Keratinocyte (primary cell): ENCODE measurements around the gene MPZL2. TPM values are rescaled to one million over a fixed set of nuclear protein-coding genes. Genes with fewer than 3 reads are reported as not detected.

Experiments
- DNase-seq: peaks from one replicate; pipeline ENCODE4 v3.0.0-alpha.2; 2011; ENCODE audit warnings: low read depth, missing footprints, low spot score
- FAIRE-seq: peaks from 2 replicates; lab custom pipeline; 2011; peaks lifted over from hg19 to GRCh38; lab: Jason Lieb, UNC
- H2AFZ ChIP-seq: 2 replicates; pipeline ENCODE4 v1.6.0; 2012; ENCODE audit warnings: low read length, control low read depth, inconsistent platforms; ENCODE audit not compliant: control insufficient read depth
- H3K27ac ChIP-seq: 2 replicates; pipeline ENCODE4 v1.5.1; 2011; ENCODE audit warnings: low read length; ENCODE audit not compliant: control insufficient read depth, insufficient read depth
- H3K27me3 ChIP-seq: 3 replicates; pipeline ENCODE4 v1.6.0; 2011; ENCODE audit warnings: low read length; ENCODE audit not compliant: control insufficient read depth, insufficient read depth; ENCODE audit errors: extremely low read depth
- H3K36me3 ChIP-seq, 2 experiments: 2 replicates in 1 of 2; 3 replicates in 1 of 2; pipeline ENCODE4 v1.5.1; 2011; ENCODE audit warnings: low read length in 2 of 2, mild to moderate bottlenecking in 1 of 2; ENCODE audit not compliant: control insufficient read depth in 2 of 2, insufficient read depth in 2 of 2; ENCODE audit errors: extremely low read depth in 1 of 2
- H3K4me1 ChIP-seq: 3 replicates; pipeline ENCODE4 v1.5.1; 2011; ENCODE audit warnings: low read length; ENCODE audit not compliant: control insufficient read depth, insufficient read depth; ENCODE audit errors: extremely low read depth
- H3K4me2 ChIP-seq: 3 replicates; pipeline ENCODE4 v1.6.0; 2011; ENCODE audit warnings: low read depth, low read length; ENCODE audit not compliant: control insufficient read depth, insufficient read depth; ENCODE audit errors: extremely low read depth
- H3K4me3 ChIP-seq, 3 experiments: fragments of 200-600 bp in 1 of 3; sonication (generic) in 1 of 3; 2 replicates in 2 of 3; 3 replicates in 1 of 3; pipeline ENCODE4 v1.5.1; 2011 to 2016; ENCODE audit warnings: low read length in 3 of 3, mild to moderate bottlenecking in 3 of 3, control low read depth in 2 of 3, inconsistent platforms in 1 of 3, low read depth in 1 of 3, mixed read lengths in 1 of 3, mixed run types in 1 of 3, moderate library complexity in 1 of 3; ENCODE audit not compliant: control insufficient read depth in 2 of 3, insufficient read depth in 2 of 3; ENCODE audit errors: extremely low read depth in 1 of 3
- H3K79me2 ChIP-seq: 2 replicates; pipeline ENCODE4 v1.6.0; 2012; ENCODE audit warnings: low read length; ENCODE audit not compliant: control insufficient read depth, insufficient read depth
- H3K9ac ChIP-seq: 3 replicates; pipeline ENCODE4 v1.6.0; 2011; ENCODE audit warnings: low read length; ENCODE audit not compliant: control insufficient read depth, insufficient read depth; ENCODE audit errors: extremely low read depth
- H3K9me1 ChIP-seq: 3 replicates; pipeline ENCODE4 v1.6.0; 2011; ENCODE audit warnings: low read length; ENCODE audit not compliant: control insufficient read depth, insufficient read depth; ENCODE audit errors: extremely low read depth
- H3K9me3 ChIP-seq: 2 replicates; pipeline ENCODE4 v1.5.1; 2012; ENCODE audit warnings: low read depth, low read length; ENCODE audit not compliant: control insufficient read depth
- H4K20me1 ChIP-seq: 3 replicates; pipeline ENCODE4 v1.6.0; 2011; ENCODE audit warnings: low read length; ENCODE audit not compliant: control insufficient read depth, insufficient read depth; ENCODE audit errors: extremely low read depth
- EZH2 ChIP-seq: IDR thresholded peaks from one replicate; pipeline ENCODE4 v1.6.1; 2012; ENCODE audit warnings: inconsistent platforms, mild to moderate bottlenecking, low read length, moderate library complexity
- dilution Hi-C: fragments of 300-500 bp; cut with MboI; formaldehyde crosslinking; loops from one replicate; pipeline ENCODE4 v1.7.0; 2020; ENCODE audit warnings: low sequenced_read_pairs; ENCODE audit not compliant: extremely low pct_ligation_motif_present
- polyA plus RNA-seq, 5 experiments: library from polyadenylated mRNA; depleted of rRNA in 3 of 5; stranded (reverse) in 3 of 5; stranded (forward) in 1 of 5; unstranded in 1 of 5; fragments of >200 nt; gene quantifications; 1 replicate in 1 of 5; 2 replicates in 3 of 5; 3 replicates in 1 of 5; pipeline versions ENCODE4 v1.2.1 to v1.2.3, GENCODE V29; 2011 to 2012; ENCODE audit warnings: missing spikeins in 2 of 5, low read depth in 1 of 5, low replicate concordance in 1 of 5
- TF ChIP-seq, protein P1 (sequence below), 3 experiments: IDR thresholded peaks in 1 of 3; conservative IDR thresholded peaks in 1 of 3; optimal IDR thresholded peaks in 1 of 3; 2 replicates in 2 of 3; 3 replicates in 1 of 3; pipeline versions ENCODE3 to v1.5.1; 2011; ENCODE audit warnings: low read length in 3 of 3, mild to moderate bottlenecking in 3 of 3, moderate library complexity in 2 of 3, control low read depth in 1 of 3, inconsistent platforms in 1 of 3; ENCODE audit not compliant: insufficient read depth in 2 of 3; ENCODE audit errors: extremely low read depth in 1 of 3

Gene MPZL2
- polyA plus RNA-seq, 1 donor (not counting 4 experiments of a cell fraction or from before 2014, with no cell fraction given), result 225 TPM

DNA sequence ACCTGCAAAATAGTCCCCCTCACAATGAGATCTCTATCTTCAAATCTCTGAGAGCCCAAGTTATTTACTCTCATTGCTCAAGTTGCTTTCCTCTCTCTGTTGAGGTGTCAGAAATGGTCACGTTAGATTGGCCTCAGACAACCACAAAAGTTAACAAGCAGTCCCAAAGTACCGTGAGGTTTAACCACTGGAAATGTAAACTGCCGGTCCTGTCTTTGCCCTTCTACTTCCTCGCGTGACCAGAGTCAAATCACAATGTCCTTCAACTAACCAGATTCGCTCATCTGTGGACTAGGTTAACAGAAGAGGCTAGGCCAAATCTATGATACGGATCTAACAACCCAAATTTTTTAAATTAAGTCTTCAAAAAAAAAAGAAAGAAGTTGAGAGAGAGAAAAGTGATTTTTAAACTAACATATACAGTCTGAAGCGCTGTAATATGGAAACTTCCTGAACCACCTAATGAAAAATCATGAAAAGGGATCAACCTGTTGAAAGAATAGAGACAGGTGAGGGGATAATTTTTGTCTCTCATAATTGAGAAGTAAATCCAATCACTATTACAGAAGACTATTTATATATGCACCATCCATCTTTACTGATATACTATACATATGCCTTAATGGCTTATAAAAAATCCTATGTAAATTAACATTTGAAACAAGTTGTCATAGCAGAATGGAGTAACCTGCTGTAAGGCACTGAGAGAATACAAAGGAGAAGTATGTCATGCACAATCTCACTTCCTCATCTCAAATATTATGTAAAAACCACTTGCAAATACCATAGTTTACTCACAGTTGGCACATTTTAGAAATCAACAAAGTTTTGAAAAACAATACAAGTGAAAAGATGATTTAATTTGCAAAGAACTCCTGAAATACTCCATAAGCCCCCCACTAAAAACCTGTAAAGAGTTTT is 36.0 kb downstream of the MPZL2 start:
- no peak for FAIRE-seq
- Histone ChIP-seq H3K4me1 (no peaks in the 10 kb centered on the region), H3K36me3 (peaks cover 7 to 13% of the 10 kb centered on the region in 2 experiments)

DNA sequence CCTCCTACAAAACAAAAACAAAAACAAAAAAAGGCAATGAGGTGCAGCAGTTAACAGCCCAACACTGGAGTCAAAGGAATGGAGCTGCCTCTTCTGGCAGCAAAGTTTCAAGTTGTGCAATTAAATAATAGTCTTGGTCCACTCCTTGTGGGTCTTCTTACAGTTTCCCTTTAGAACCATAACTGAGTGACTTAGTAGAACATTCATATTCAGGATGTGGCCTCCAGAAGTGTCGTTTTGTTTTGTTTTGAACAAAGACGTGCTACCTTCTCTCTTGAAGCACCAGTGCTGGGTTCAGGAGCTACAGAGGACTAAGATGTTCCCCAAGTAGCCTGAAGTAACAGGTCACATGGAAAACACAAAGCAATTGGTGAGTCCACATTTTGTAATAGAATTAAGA is 37.3 kb downstream of the MPZL2 start:
- Histone ChIP-seq H3K79me2 (no peaks in the 10 kb centered on the region), H4K20me1 (no peaks in the 10 kb centered on the region), H3K36me3 (peaks cover 7 to 8% of the 10 kb centered on the region in 2 experiments), H3K9me1 (no peaks in the 10 kb centered on the region), H2AFZ (no peak overlapping the region), H3K27me3 (no peaks in the 10 kb centered on the region), H3K4me2 (no peak overlapping the region), H3K9me3 (no peaks in the 10 kb centered on the region), H3K27ac (no peak overlapping the region), H3K9ac (no peak overlapping the region), H3K4me1 (no peaks in the 10 kb centered on the region), H3K4me3 (no peak overlapping the region)
- TF ChIP-seq EZH2, result no peak
- TF ChIP-seq, protein P1, sequence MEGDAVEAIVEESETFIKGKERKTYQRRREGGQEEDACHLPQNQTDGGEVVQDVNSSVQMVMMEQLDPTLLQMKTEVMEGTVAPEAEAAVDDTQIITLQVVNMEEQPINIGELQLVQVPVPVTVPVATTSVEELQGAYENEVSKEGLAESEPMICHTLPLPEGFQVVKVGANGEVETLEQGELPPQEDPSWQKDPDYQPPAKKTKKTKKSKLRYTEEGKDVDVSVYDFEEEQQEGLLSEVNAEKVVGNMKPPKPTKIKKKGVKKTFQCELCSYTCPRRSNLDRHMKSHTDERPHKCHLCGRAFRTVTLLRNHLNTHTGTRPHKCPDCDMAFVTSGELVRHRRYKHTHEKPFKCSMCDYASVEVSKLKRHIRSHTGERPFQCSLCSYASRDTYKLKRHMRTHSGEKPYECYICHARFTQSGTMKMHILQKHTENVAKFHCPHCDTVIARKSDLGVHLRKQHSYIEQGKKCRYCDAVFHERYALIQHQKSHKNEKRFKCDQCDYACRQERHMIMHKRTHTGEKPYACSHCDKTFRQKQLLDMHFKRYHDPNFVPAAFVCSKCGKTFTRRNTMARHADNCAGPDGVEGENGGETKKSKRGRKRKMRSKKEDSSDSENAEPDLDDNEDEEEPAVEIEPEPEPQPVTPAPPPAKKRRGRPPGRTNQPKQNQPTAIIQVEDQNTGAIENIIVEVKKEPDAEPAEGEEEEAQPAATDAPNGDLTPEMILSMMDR (optimal IDR thresholded peaks at IDR 0.05 in 1 of 3, IDR thresholded peaks at IDR 0.05 in 1 of 3, conservative IDR thresholded peaks at IDR 0.05 in 1 of 3; ENCODE audit: extremely low read depth in 1 of 3, insufficient read depth in 2 of 3, low read length in 3 of 3), result no peak
- DNase-seq, result no peak
- FAIRE-seq, result no peak
- dilution Hi-C loops, result no loop called here

More for the DNA sequence above, 36.0 kb downstream of the MPZL2 start:
- no peak overlapping the region for H3K27ac ChIP-seq
- H3K4me3 ChIP-seq, result no peak overlapping the region
- H4K20me1 ChIP-seq, result no peaks in the 10 kb centered on the region
- H3K4me2 ChIP-seq, result no peak overlapping the region
- dilution Hi-C loops, result no loop called here
- TF ChIP-seq, protein P1 (optimal IDR thresholded peaks at IDR 0.05 in 1 of 3, IDR thresholded peaks at IDR 0.05 in 1 of 3, conservative IDR thresholded peaks at IDR 0.05 in 1 of 3; ENCODE audit: extremely low read depth in 1 of 3, insufficient read depth in 2 of 3, low read length in 3 of 3), result no peak
- TF ChIP-seq EZH2, result no peak
- no peaks in the 10 kb centered on the region for H3K27me3 ChIP-seq
- no peaks in the 10 kb centered on the region for H3K9me1 ChIP-seq
- no peaks in the 10 kb centered on the region for H3K79me2 ChIP-seq
- DNase-seq, result no peak
- no peak overlapping the region for H3K9ac ChIP-seq
- H3K9me3 ChIP-seq, result no peaks in the 10 kb centered on the region
- H2AFZ ChIP-seq, result no peak overlapping the region
